GM19043 (cell line): ENCODE data around the gene PATZ1.
"Not testable (repeated sequence)": the region's sequence is repeated elsewhere in the genome, so short reads cannot be mapped to it uniquely, and the experiment has no call there.

Source experiments
- ATAC-seq: cut with Tn5 transposase; IDR thresholded peaks from one replicate; pipeline ENCODE4 v1.9.1; 2021; ENCODE audit warnings: low read depth; ENCODE audit not compliant: unreplicated experiment

PATZ1 gene

DNA sequence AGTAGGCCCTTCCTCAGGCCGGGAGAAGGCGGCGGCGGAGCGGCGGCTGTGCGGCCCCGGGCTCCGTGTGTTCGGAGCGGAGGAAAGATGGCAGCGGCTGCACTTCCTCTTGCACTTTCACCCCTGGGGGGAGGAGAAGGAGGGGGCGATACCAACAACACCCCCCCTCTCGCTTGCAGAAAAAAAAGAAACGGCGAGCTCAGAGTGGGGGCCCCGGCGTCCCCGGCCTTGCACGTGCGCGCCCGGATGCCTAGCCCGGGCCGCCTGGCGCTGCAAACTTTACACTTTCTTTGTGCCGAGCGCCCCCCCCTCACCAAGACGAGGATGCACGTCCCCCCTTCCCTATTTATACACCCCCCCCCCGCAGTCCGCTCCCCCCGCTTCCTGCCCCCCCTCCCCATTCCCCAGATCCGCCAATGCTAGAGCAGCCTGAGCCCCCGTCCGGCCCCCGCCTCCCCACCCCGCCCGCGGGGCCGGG lies at the start of gene PATZ1:
Gene PATZ1 (minus strand): TSS at position 92 of the 478 bp plus-strand sequence. CDS start 744 bp downstream, outside the sequence.
- no peak for ATAC-seq

- no peak for ATAC-seq
Measured at GRCh38 chr22:31394326-31394725, 48.2 kb upstream of the PATZ1 start.

- no peak for ATAC-seq
Measured at GRCh38 chr22:31393893-31394292, 47.7 kb upstream of the PATZ1 start.

- ATAC-seq, result not testable (repeated sequence)
Measured at GRCh38 chr22:31378651-31379050, 32.5 kb upstream of the PATZ1 start.

GRCh38 chr22:31378123-31378522 lies 32.0 kb upstream of the PATZ1 start:
- no peak for ATAC-seq

DNA sequence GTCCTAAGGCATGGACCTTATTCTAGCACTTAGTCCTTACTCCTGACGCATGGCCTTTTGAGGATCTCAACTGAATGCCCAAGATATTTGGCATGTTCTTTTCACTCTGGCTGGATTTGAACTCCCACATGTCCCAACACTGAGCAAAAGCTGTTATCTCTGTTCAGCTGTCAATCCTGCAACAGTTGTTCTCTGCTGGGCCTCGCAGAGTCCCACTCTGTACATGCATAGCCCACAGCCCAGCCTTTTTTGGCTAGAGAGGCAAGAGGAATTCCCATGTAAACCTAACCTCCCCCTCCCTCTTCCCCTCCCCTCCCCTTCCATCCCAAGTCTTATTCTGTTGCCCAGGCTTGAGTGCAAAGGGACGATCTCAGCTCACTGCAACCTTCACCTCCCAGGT lies 31.5 kb upstream of the PATZ1 start:
- no peak for ATAC-seq

GRCh38 chr22:31367426-31367825 lies 21.3 kb upstream of the PATZ1 start:
- no peak for ATAC-seq

- ATAC-seq, result no peak
Measured at GRCh38 chr22:31363885-31364465, 17.8 kb upstream of the PATZ1 start.

DNA sequence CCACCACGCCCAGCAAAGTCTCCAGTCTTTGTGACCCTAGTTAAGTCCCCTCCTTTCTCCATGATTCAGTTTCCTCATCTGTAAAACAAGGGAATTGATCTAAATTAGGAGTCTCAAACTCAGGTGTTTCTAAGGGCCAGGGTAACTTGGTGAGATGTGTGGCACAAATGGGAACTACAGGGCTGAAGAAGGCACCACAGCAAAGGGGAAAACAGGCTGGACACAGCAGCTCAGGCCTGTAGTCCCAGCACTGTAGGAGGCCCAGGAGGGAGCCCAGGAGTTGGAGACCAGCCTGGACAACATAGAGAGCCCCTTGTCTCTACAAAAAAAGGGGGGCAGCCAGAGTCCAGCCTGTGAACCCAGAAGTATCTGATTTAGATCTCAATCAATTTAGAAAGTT lies 15.6 kb upstream of the PATZ1 start:
- no peak for ATAC-seq

DNA sequence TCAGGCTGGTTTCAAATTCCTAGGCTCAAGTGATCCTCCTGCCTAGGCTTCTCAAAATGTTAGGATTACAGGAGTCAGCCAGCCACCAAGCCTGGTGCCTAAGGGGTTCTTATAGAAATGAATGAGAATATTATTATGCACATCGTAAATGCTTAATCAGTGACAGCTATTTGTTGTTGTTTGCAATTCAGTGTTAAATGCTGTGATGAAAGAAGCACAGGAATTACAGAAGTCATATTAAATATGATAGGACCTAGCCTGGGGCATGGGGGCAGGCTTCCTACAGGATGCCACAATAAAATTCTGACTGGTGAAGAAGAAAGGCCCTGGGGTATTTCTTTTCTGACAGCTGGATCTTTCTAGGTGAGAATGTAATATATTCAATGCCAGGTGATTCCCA lies 13.9 kb upstream of the PATZ1 start:
- no peak for ATAC-seq

DNA sequence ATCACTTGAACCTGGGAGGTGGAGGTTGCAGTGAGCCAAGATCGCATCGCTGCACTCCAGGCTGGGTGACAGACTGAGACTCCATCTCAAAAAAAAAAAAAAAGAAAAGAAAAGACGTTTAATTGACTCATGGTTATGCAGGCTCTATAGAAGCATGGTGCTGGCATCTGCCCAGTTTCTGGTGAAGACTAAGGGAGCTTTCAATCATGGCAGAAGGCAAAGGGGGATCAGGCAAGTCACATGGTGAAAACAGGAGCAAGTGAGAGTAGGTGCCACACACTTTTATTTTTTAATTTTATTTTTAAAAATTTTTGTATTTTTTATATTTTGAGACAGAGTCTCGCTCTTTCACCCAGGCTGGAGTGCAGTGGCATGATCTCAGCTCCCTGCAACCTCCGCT lies 8.4 kb upstream of the PATZ1 start:
- no peak for ATAC-seq

DNA sequence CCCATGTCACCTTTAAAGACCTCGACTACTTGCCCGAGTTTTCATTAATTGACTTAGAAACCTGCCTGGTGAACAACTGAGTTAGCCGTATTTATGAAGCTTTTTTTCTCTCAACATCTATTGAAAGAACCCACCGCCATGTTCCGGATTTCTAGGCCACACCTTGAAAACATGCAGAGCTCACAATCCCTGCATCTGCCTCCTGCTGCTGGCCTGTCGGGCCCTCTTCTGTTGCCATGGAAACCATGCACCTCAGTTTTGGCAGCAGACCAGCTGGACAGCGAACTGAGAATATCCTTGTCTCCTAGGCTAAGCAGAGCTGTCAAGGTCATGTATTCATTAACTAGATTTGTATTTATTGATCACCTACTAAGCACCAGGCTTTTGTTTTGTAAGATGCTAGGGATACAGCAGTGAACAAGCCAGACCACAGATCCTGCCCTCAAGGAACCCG lies 4.3 kb upstream of the PATZ1 start:
- no peak for ATAC-seq

- ATAC-seq, result no peak
Measured at GRCh38 chr22:31349960-31350359, 3.8 kb upstream of the PATZ1 start.

DNA sequence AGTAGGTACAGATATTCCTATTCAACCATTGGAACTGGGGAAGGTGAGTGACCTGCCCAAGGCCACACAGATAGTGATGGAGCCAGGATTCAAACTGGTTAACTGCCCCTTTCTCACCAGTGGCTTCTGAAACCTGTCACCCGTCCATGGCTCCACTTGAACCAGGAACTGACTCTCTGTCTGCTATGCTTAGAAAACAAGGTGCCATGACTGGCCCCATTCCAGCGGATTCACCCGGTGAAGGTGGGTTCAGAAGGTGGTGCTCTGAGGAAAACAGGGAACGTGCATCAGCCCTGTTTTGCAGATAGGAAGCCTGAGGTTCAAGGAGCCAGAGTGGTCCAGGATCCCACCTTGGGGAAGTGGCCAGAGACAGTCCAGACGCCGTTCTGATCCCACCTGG lies 2.6 kb upstream of the PATZ1 start:
- no peak for ATAC-seq

- not testable (repeated sequence) for ATAC-seq
Measured at GRCh38 chr22:31348009-31348337, 1.8 kb upstream of the PATZ1 start.

GRCh38 chr22:31347251-31348008 lies 1.3 kb upstream of the PATZ1 start:
- no peak for ATAC-seq

DNA sequence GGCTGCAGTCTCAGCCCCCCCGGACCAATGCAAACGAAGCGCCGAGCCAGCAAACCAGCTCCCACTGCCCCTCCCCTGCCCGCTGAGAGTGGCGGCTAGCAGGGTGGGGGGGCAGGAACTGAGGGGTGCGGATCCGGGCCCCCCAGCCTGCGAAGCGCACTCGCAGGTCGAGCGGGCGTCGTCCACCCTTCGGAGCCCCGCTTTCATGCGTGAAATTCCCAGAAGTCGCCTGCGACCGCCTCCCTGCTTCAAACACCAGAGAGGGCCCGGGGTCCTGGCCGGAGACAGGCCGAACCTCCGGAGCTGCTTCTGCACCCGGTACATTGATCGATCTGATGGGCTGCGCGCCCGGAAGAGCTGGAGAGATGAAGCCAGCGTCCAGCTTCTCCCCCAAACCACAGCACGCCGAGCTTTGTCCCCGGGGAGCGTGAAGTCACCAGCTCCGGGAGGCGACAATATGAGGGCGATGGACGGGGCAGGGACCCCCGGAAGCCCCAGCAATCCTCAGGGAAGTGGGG lies 646 bp upstream of the PATZ1 start:
- ATAC-seq, result no peak

DNA sequence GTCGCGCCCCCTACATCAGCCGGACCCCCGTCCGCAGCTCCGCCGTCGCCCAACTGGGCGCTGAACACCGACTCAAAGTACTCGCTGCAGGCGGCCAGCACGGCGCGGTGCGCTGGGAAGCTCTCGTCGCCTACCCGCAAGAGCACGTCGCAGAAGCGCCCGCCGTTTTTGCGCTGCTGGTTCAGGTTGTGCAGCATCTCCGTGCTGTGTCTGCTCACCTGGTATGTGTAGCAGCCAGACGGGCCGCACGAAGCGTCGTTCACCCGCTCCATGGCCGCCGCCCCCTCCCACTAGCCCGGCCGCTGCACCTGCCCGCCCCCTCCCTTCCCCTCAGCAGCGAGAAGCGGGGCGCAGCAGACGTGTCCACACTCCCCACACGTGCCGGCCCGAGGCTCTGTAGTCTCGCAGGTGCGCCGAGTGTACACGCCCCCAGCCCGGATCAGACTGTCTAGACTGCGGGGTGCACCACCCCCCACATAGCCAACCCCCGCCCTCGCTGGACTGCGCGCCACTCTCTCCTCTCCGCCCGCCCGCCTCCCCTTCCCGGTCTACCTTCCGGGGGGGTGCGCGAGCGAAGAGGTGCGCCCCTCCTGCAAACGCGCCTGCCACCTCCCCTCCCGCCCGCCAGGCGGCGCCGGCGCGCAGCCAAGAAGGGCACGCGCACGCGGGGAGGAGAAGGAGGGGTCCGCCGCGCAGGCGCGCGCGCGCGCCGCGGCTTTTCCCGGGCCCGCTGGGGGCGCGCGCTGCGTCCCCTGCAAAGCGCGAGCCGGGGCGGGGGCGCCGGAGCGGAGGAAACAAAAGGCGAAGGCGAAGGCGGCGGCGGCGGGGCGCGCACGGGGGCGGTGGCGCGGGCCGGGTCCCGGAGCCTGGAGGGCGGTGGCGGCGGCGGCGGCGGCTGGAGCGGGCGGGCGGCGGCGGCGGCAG lies 553 bp downstream of the PATZ1 start:
- no peak for ATAC-seq

GRCh38 chr22:31344578-31345330 lies 1.4 kb downstream of the PATZ1 start:
- no peak for ATAC-seq

- no peak for ATAC-seq
Measured at GRCh38 chr22:31344256-31344577, 1.9 kb downstream of the PATZ1 start.
